Transverse colon (tissue), 4 donors: ENCODE data around the gene CCDC51. TPM values are rescaled to one million over a fixed set of nuclear protein-coding genes. Genes with fewer than 3 reads are reported as not detected.

ENCODE experiments used
- DNase-seq: peaks from one replicate; pipeline ENCODE4 v3.0.0-alpha.2; 2019
- H3K27ac ChIP-seq, 4 donors: fragments of 200-600 bp; sonication (generic); 2 replicates each; pipeline ENCODE4 v1.5.1; 2016 to 2018; ENCODE audit warnings: inconsistent platforms in 4 of 4
- H3K27me3 ChIP-seq: fragments of 200-600 bp; sonication (generic); 2 replicates; pipeline ENCODE4 v1.5.1; 2017; ENCODE audit warnings: inconsistent platforms
- H3K36me3 ChIP-seq, 4 donors: fragments of 200-600 bp; sonication (generic); 2 replicates each; pipeline ENCODE4 v1.5.1; 2017 to 2019; ENCODE audit warnings: inconsistent platforms in 4 of 4
- H3K4me1 ChIP-seq, 4 donors: fragments of 200-600 bp; sonication (generic); 2 replicates each; pipeline ENCODE4 v1.5.1; 2017 to 2020; ENCODE audit warnings: inconsistent platforms in 4 of 4
- H3K4me3 ChIP-seq, 4 donors: fragments of 200-600 bp; sonication (generic); 1 replicate in 1 of 4; 2 replicates in 3 of 4; pipeline versions ENCODE4 v1.5.1 to v1.6.1; 2017 to 2019; ENCODE audit warnings: inconsistent platforms in 4 of 4
- H3K9me3 ChIP-seq, 2 donors: fragments of 200-600 bp; sonication (generic); 2 replicates each; pipeline ENCODE4 v1.5.1; 2017 to 2019; ENCODE audit warnings: inconsistent platforms in 2 of 2
- CTCF ChIP-seq, 5 experiments: fragments of 200-600 bp in 3 of 5; fragments of 450-650 bp in 2 of 5; sonication (generic) in 3 of 5; IDR thresholded peaks; 1 replicate in 2 of 5; 2 replicates in 3 of 5; pipeline ENCODE4 v1.5.1; 2016 to 2017; ENCODE audit warnings: antibody characterized with exemption in 5 of 5, inconsistent platforms in 3 of 5, mild to moderate bottlenecking in 2 of 5, moderate library complexity in 1 of 5
- EP300 ChIP-seq: sonication (generic); formaldehyde crosslinking; IDR thresholded peaks from one replicate; pipeline ENCODE4 v1.6.1; 2017; ENCODE audit warnings: antibody characterized with exemption, low read depth
- POLR2A ChIP-seq: fragments of 450-650 bp; IDR thresholded peaks from one replicate; pipeline ENCODE4 v1.6.1; 2016; ENCODE audit warnings: antibody characterized with exemption, mild to moderate bottlenecking, moderate library complexity
- POLR2AphosphoS5 ChIP-seq, 3 donors: sonication (generic); formaldehyde crosslinking; IDR thresholded peaks; one replicate each; pipeline ENCODE4 v1.6.1; 2016; ENCODE audit warnings: antibody characterized with exemption in 3 of 3
- whole genome bisulfite sequencing, 2 donors: methylation state at CpG; one replicate each; pipeline ENCODE4 v1.1.5; 2018; ENCODE audit warnings: low coverage in 1 of 2; 5-methylcytosine and 5-hydroxymethylcytosine counted together
- in situ Hi-C, 4 donors: fragments of 200-750 bp; cut with MboI; loops; one replicate each; pipeline versions ENCODE4 v1.15.0 to v1.15.1; 2017; ENCODE audit warnings: low sequenced_read_pairs in 3 of 4, low pct_ligation_motif_present in 1 of 4, low pct_unique_long_range_greater_than_20kb in 1 of 4
- intact Hi-C: fragments of 100-400 bp; cut with DNase I; formaldehyde crosslinking; loops from one replicate; pipeline ENCODE4 v1.15.1; 2023; ENCODE audit warnings: low total_unique reads
- total RNA-seq, 4 donors: library from RNA; depleted of rRNA; stranded (reverse); fragments of >200 nt; gene quantifications; one replicate each; pipeline ENCODE4 v1.1.0, GENCODE V29; 2016

CCDC51 gene
- total RNA-seq, 4 donors from 2014 or later, result 2.8 to 14.1 (median 8.2) TPM

GRCh38 chr3:48460517-48460902 is 20.6 kb upstream of the CCDC51 start:
- no peaks in the 10 kb centered on the region for H3K27me3 ChIP-seq
- intact Hi-C loops, result no loop called here
- H3K9me3 ChIP-seq, result no peaks in the 10 kb centered on the region
- DNase-seq, result no peak
- 98% methylated on average over 3 of the region's 3 CpGs; no CpG with 5 or more reads in 1 of the 2 donors for WGBS, 2 donors
- peaks cover 0 to 21% (median 5%) of the 10 kb centered on the region in 4 donors for H3K36me3 ChIP-seq
- no peak for TF ChIP-seq CTCF (IDR thresholded peaks at IDR 0.05)
- no peak for TF ChIP-seq POLR2A
- TF ChIP-seq POLR2AphosphoS5 (IDR thresholded peaks at IDR 0.05), result no peak
- TF ChIP-seq EP300, result no peak
- in situ Hi-C loops, result loop anchor here in 1 of 4 donors (10.0 kb wide), 1 partner anchor 84 kb away; no protein-coding TSS in a partner anchor
- H3K4me1 ChIP-seq, result peaks cover 5 to 10% (median 7%) of the 10 kb centered on the region in 4 donors
- no peak overlapping the region for H3K27ac ChIP-seq
- H3K4me3 ChIP-seq, result no peak overlapping the region

- TF ChIP-seq EP300 (no peak), POLR2A (no peak), POLR2AphosphoS5 (IDR thresholded peaks at IDR 0.05) (no peak), CTCF (IDR thresholded peaks at IDR 0.05) (no peak)
- H3K4me3 ChIP-seq, result no peak overlapping the region
- no peak overlapping the region for H3K27ac ChIP-seq
- in situ Hi-C loops, result loop anchor here in 2 of 4 donors (10.0 kb wide), 1 partner anchor 85 kb away; no protein-coding TSS in a partner anchor
- H3K4me1 ChIP-seq, result peaks cover under 1 to 4% (median 2%) of the 10 kb centered on the region in 4 donors
- intact Hi-C loops, result no loop called here
- DNase-seq, result no peak
- H3K36me3 ChIP-seq, result peaks cover 0 to 21% (median 5%) of the 10 kb centered on the region in 4 donors
- no peaks in the 10 kb centered on the region for H3K9me3 ChIP-seq
- H3K27me3 ChIP-seq, result no peaks in the 10 kb centered on the region
- WGBS, 2 donors, result 86 to 100% methylated on average over 1 to 7 of the region's 7 CpGs
Observed at GRCh38 chr3:48459773-48460516, 20.0 kb upstream of the CCDC51 start.

- no peaks in the 10 kb centered on the region for H3K9me3 ChIP-seq
- intact Hi-C loops (no loop called here), in situ Hi-C loops (loop anchor here in 1 of 4 donors (10.0 kb wide), 1 partner anchor 85 kb away; no protein-coding TSS in a partner anchor)
- 90% methylated on average over 3 of the region's 3 CpGs; no CpG with 5 or more reads in 1 of the 2 donors for WGBS, 2 donors
- H3K4me1 ChIP-seq, result no peaks in the 10 kb centered on the region
- TF ChIP-seq POLR2AphosphoS5 (IDR thresholded peaks at IDR 0.05) (no peak), EP300 (no peak), POLR2A (no peak), CTCF (IDR thresholded peaks at IDR 0.05) (no peak)
- no peak overlapping the region for H3K4me3 ChIP-seq
- H3K36me3 ChIP-seq, result peaks cover 0 to 25% (median 5%) of the 10 kb centered on the region in 4 donors
- H3K27ac ChIP-seq, result no peak overlapping the region
- H3K27me3 ChIP-seq, result no peaks in the 10 kb centered on the region
- DNase-seq, result no peak
Observed at GRCh38 chr3:48459331-48459730, 19.4 kb upstream of the CCDC51 start.

GRCh38 chr3:48456456-48456855 is 16.5 kb upstream of the CCDC51 start:
- in situ Hi-C loops, result loop anchor here in 1 of 4 donors (10.0 kb wide), 1 partner anchor 88 kb away; no protein-coding TSS in a partner anchor
- peaks cover 0 to 42% (median 5%) of the 10 kb centered on the region in 4 donors for H3K36me3 ChIP-seq

More at GRCh38 chr3:48456456-48456855, 16.5 kb upstream of the CCDC51 start:
- H3K9me3 ChIP-seq, result no peaks in the 10 kb centered on the region
- no peak overlapping the region for H3K4me3 ChIP-seq
- WGBS, 2 donors, result 94% methylated on average over 1 of the region's 1 CpG; no CpG with 5 or more reads in 1 of the 2 donors
- H3K27ac ChIP-seq, result no peak overlapping the region
- TF ChIP-seq CTCF (IDR thresholded peaks at IDR 0.05) (no peak), EP300 (no peak), POLR2A (no peak), POLR2AphosphoS5 (IDR thresholded peaks at IDR 0.05) (no peak)
- intact Hi-C loops, result no loop called here
- H3K27me3 ChIP-seq, result no peaks in the 10 kb centered on the region
- DNase-seq, result no peak
- no peaks in the 10 kb centered on the region for H3K4me1 ChIP-seq
